Fibroblast of the aortic adventitia (primary cell): ENCODE results near the gene NUDT1. TPM values are rescaled to one million over a fixed set of nuclear protein-coding genes. Genes with fewer than 3 reads are reported as not detected.

Experiments
- DNase-seq: peaks from one replicate; pipeline ENCODE4 v3.0.0-alpha.2; 2010; ENCODE audit warnings: low read depth
- H3K4me3 ChIP-seq: 2 replicates; pipeline ENCODE4 v1.5.1; 2011; ENCODE audit warnings: low read depth, mild to moderate bottlenecking, control low read depth, low read length, moderate library complexity
- CTCF ChIP-seq: IDR thresholded peaks from 2 replicates; pipeline ENCODE4 v1.5.1; 2011; ENCODE audit warnings: mild to moderate bottlenecking, low read length, control low read depth, inconsistent platforms; ENCODE audit not compliant: insufficient read depth
- total RNA-seq: library from RNA; depleted of rRNA; stranded (reverse); fragments of >200 nt; gene quantifications from 2 replicates; pipeline ENCODE4 v1.2.3, GENCODE V29; 2012; ENCODE audit warnings: low replicate concordance

NUDT1 gene
- total RNA-seq = 8.3 and 16.3 TPM in 2 replicates

- H3K4me3 ChIP-seq = peak within 1 kb of the TSS; percentile 93
- no peak for TF ChIP-seq CTCF
- peak; percentile 52 for DNase-seq
Observed at GRCh38 chr7:2241580-2242540, at the start of gene NUDT1, which contains the start of gene MRM2. Gene NUDT1, plus strand, starts transcription at chr7:2242226. Its CDS starts 2,349 bp downstream, at chr7:2244575. Gene MRM2, minus strand, starts transcription at chr7:2242205. Its CDS starts 36 bp downstream, at chr7:2242169.

- no peak for DNase-seq
- H3K4me3 ChIP-seq = no peak overlapping the region
- TF ChIP-seq CTCF = no peak
Observed at GRCh38 chr7:2192831-2193534, 49.0 kb upstream of the NUDT1 start.

GRCh38 chr7:2193575-2194305 is 48.3 kb upstream of the NUDT1 start:
- no peak for DNase-seq
- H3K4me3 ChIP-seq = no peak overlapping the region
- TF ChIP-seq CTCF = no peak

- TF ChIP-seq CTCF = no peak
- H3K4me3 ChIP-seq = no peak overlapping the region
- DNase-seq = no peak
Observed at GRCh38 chr7:2195400-2196246, 46.4 kb upstream of the NUDT1 start.

- DNase-seq = no peak
- TF ChIP-seq CTCF = no peak
- H3K4me3 ChIP-seq = no peak overlapping the region
Observed at GRCh38 chr7:2196381-2197378, 45.3 kb upstream of the NUDT1 start.
